Measurements from ENCODE around the gene POP7.

GRCh38 chr7:100680576-100681271, 25.2 kb upstream of the POP7 start:
- TF ChIP-seq CTCF (IDR thresholded peaks at IDR 0.05) (no peak), POLR2A (IDR thresholded peaks at IDR 0.05) (no peak)
